ENCODE results near the gene MSTN.
"Not testable (repeated sequence)": the region's sequence is repeated elsewhere in the genome, so short reads cannot be mapped to it uniquely, and the experiment has no call there.

The MSTN gene

DNA sequence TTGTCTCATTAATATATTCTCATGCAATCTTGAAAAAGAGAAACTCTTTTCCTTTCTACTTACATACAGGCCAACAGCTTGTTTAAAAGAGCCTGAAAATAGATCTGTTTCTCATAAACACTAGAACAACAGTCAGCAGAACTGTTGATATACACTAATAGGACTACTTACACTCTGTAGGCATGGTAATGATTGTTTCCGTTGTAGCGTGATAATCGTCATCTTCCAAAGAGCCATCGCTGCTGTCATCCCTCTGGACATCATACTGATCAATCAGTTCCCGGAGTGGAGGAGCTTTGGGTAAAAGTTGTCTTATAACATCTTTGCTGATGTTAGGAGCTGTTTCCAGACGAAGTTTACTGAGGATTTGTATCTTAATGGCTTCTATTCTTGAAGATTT lies 476 bp downstream of the MSTN start:
- FAIRE-seq: no peak

DNA sequence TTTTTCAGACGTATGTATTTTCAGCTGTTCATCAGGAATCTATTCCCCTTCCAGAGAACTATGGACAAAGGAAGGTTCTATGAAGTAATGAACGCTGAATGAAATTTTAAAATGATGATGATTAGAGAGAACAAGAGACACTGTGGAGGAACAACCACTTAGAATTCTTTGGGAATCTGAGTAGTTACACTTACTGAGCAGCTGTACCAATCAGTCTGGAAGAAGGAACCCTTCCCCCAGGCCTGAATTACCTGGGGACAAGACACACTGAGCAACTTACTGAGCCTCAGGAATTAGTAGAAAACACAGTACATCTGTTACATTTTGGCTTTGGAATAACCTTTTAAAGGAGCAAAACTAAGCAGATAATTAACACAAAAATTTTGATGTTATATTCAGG lies 1.9 kb downstream of the MSTN start:
- no peak for FAIRE-seq

DNA sequence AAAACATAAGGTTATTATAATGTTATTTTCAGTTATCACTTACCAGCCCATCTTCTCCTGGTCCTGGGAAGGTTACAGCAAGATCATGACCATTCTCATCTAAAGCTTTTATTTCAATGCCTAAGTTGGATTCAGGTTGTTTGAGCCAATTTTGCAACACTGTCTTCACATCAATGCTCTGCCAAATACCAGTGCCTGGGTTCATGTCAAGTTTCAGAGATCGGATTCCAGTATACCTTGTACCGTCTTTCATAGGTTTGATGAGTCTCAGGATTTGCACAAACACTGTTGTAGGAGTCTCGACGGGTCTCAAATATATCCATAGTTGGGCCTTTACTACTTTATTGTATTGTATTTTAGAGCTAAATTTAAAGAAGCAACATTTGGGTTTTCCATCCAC lies 2.5 kb downstream of the MSTN start:
- FAIRE-seq: no peak

DNA sequence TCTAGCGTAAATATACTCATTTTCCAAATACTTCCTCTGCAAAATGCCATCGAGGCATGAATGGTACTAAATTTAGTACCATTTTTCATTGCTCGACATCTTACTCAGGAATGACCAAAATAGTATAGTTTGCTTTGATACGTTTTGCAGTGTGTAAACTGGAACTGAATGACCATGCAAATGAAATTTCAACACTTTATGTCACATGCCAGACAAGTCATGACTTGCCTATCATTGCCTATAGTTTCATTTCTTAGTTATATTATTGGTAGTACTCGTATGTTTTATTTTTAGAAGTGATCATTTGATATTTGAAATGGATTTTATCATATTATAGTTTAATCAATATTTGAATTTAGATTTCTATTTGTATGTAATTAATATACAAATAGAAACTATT lies 9.1 kb downstream of the MSTN start:
- no peak for FAIRE-seq

DNA sequence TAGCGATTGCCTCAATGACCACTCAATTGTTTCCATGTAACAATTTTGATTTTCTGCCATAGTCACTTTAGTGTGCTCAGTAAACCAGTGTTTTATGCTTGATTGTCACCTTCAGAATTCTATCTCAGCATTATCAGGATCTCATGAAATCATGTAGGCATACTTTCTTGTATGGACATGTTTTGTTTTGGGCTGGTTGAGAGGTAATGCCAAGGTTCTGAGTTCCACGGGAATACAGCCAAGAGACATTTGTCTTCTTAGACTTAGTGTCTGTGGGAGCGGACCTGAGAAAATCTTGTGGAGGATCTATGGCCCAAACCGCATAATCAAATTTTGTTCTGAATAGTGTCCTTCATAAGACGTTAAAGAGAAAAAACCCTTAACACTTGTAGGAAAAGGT lies 10.2 kb downstream of the MSTN start:
- FAIRE-seq: no peak

DNA sequence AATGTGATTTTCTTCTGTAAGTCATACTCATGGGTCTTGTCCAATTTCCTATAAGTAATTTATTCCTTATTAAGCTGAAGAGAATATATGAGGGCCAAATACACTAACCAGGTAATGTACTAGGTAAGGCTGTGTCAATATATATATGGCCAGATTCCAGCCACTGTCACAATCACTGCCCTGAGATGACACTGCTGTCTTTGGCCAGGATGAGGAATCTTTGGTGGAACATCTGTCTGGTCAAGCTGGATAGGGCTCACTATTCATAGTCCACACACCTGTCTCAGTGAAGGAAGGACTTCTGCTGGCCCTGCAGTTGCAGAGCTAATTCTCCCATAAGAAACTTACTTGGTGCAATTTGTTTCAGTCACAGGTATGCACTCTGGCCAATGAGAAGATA lies 11.3 kb downstream of the MSTN start:
- no peak for FAIRE-seq

DNA sequence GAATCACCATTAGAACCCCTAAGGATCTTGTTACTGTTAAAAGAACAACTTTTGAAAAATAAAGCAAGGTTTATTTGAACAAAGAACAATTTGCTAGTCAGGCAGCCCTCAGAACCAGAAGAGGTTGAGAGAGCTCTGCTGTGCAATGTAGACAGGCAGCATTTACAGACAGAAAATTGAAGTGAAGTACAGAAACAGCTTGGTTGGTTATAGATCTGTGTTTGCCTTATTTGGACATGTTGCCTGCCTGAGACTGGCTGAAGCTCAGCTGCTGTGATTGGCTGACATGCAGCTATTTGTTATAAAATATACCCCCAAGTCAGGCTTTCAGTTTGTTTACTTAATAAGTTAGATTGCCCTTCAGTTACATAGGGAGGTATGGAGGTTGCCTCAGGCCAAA lies 12.5 kb downstream of the MSTN start:
- no peak for FAIRE-seq

DNA sequence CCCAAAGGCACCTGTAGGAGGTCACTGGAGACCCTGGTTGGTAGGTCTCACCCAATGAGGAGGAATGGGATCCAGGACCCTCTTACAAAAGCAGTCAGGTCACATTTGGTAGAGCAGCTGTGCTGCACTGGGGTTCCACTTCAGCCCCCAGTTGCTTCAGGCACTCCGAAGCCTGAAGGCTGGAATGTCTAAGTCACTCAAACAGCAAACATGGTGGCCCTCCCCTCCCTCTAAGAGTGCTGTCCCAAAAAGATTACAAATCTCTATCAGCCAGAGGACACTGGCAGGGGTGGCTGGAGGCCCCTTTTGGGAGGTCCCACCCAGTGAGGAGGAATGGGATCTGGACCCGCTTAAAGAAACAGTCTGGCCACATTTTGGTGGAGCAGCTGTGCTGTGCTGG lies 17.7 kb downstream of the MSTN start:
- FAIRE-seq: no peak

DNA sequence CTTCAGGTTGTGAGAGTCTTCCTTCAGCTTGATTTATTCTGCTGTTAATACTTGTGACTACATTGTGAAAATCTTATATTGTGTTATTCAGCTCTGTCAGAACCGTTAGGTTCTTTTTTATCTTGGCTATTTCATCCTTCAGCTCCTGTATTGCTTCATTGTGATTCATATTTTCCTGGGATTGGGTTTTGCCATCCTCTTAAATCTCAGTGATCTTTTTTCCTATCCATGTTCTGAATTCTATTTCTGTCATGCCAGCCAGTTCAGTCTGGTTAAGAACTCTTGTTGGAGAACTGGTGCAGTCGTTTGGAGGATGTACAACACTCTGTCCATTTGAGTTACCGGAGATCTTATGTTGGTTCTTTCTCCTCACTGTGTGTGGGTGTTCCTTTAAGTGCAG lies 19.1 kb downstream of the MSTN start:
- FAIRE-seq: no peak

DNA sequence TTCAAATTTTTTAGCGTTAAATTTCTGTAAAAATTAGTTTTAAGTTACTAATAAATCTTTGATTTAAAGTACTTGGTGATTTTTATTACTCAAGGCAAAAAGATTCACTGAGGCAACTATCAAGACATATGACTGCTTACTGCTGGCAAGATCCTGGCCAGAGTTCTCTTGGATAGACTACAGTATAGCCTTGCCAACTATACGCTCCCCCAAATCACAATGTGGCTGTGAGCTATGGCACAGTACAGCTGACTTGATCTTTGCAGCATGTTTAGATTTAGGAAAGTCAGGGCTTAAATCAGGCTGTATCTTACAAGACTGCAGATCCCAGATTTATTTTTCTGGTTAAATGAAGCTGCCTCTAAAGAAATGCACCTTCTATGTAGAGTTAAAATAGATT lies 26.5 kb downstream of the MSTN start:
- no peak for FAIRE-seq

DNA sequence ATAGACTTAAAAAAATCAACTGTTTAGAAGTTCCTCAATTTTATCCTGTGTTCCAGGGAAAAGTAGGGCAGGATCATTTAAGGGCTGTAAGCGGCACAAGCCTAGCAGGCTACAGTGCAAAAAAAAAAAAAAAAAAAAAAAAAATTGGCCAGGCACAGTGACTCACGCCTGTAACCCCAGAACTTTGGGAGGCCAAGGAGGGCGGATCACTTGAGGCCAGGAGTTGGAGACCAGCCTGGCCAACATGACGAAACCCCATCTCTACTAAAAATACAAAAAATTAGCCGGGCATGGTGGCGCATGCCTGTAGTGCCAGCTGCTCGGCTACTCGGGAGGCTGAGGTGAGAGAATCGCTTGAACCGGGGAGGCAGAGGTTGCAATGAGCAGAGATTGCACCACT lies 28.1 kb downstream of the MSTN start:
- FAIRE-seq: not testable (repeated sequence)

DNA sequence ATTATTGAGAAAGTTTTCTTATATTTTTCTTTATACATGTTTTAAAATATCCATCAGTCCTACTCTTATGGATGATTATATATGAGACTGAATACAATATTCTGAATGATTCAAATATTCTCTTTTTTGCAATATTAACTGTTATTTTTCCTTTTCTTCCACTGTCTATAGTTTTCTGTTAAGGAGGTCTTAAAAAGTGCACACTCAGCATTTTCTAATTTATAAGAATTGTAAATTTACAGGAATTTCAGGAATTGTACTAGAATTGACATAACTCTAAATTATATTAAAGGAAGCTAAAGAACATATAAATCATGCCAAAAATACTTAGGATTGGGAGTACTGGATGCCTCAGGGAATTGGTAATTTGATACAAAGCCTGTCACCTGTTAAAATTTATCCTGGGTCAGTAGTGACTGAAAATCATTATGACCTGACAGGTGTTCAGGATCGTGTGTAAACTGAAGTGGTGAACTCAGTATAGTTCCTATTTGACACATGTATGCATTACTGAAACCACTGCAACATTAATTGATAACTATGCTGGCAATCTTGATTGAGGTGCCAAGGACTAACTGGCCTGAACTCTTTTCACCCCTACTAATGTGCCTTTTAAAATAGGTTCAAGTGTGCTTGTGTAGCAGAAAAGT lies 30.4 kb downstream of the MSTN start:
- FAIRE-seq: no peak

DNA sequence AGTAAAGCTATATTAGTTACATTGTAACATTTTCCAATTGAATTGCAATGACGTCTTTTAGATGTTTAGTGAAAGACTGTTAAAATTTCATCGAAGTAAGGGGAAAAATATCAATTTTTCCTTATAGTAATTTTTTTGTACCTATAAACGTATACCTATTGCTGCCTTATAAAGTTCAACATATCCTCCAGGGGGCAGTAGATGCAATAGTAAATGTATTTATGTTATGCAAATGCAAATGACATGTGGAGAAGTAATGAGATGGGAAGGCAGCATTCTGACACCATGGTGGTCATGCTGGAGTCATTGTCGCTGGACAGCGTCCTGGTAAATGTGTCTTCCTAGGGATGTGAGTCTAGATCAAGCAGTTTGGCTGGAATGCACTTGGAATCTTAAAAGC lies 38.7 kb downstream of the MSTN start:
- FAIRE-seq: peak; percentile 36

DNA sequence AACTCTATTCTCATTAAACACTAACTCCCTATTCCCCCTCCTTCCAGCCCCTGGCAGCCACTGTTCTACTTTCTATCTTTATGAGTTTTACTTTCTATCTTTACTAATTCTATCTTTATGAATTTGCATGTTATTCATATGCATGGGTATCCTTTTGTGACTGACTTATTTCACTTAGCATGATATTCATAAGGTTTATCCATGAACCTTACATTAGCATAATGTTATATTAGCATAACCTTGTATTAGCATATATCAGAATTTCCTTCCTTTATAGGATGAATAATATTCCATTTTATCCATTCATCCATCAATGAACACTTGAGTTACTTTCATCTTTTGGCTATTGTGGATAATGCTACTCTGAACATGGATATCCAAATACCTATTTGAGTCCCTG lies 41.8 kb downstream of the MSTN start:
- FAIRE-seq: no peak

DNA sequence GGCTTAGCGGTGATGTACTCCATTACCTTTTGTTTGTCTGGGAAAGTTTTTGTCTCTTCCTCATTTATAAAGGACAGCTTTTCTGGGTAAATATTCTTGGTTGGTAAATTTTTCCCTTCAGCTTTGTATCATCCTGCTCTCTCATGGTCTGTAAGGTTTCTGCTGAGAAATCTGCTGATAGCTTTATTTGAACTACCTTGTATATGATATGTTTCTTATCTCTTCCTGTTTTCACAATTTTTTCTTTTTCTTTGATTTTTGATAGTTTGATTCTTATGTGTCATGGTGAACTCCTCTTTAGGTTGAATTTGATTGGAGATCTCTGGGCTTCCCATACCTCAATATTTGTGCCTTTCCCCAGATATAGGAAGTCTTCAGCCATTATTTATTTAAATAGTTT lies 44.7 kb downstream of the MSTN start:
- no peak for FAIRE-seq

DNA sequence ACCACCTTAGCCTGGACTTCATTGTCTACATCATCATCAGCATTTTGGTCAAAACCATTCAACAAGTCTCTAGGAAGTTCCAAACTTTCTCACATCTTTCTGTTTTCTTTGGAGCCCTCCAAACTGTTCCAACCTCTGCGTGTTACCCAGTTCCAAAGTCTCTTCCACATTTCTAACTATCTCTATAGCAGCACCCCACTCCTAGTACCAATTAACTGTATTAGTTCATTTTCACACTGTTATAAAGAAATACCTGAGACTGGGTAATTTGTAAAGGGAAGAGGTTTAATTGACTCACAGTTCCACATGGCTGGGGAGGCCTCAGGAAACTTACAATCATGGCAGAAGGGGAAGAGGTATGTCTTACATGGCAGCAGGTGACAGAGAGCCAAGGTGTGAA lies 46.6 kb downstream of the MSTN start:
- not testable (repeated sequence) for FAIRE-seq
